RPMI8226 (cell line): ENCODE data around the gene IL27RA.
"Not testable (repeated sequence)": the region's sequence is repeated elsewhere in the genome, so short reads cannot be mapped to it uniquely, and the experiment has no call there.

Source experiments
- DNase-seq: peaks from one replicate; pipeline ENCODE4 v3.0.0-alpha.2; 2015

The IL27RA gene

DNA sequence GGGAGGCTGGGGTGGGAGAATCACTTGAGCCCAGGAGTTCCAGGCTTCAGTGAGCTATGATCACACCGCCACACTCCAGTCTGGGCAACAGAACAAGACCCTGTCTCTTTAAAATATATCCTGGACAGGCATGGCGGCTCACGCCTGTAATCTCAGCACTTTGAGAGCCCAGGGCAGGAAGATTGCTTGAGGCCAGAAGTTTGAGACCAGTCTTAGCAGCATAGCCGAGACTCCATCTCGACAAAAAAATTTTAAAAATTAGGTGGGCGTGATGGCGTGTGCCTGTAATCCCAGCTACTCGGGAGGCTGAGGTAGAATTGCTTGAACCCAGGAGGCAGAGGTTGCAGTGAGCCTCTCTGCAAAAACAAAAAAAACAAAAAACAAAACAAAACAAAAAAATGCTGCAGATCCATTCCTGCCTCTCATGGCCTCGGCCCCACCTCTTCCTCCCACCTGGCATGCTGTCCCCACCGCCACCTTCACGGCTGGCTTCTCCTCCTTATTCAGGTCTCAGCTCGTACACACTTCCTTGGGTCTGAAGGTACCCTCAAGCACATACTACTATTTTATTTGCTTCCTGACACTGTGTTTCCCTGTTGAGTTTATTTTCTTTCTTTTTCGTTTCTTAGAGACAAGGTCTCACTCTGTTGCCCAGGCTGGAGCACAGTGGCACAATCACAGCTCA is 30.7 kb upstream of the IL27RA start:
- no peak for DNase-seq

DNA sequence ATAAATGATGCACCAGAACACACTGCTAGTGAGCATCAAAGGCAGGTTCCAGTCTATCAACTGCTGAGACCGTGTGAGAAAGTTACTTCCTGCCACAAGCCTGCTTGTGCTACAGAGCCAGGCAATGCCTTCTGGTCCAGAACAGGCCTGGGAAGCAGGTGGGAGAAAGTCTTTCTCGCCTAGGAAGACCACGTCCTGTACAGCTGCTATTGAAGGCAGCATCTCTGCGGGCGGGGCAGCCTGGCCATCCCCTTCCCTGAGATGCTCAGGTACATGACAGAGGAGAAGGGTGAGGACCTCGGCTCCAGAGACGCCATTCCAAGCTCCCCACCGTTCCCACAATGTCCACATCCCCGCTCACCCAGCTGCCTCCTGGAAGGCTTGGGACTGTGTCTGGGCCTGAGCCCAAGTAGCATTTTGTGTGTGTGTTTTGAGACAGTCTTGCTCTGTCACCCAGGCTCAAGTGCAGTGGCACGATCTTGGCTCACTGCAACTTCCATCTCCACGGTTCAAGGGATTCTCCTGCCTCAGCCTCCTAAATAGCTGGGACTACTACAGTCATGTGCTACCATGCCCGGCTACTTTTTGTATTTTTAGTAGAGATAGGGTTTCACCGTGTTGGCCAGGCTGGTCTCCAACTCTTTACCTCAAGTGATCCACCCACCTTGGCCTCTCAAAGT is 28.9 kb upstream of the IL27RA start:
- no peak for DNase-seq

DNA sequence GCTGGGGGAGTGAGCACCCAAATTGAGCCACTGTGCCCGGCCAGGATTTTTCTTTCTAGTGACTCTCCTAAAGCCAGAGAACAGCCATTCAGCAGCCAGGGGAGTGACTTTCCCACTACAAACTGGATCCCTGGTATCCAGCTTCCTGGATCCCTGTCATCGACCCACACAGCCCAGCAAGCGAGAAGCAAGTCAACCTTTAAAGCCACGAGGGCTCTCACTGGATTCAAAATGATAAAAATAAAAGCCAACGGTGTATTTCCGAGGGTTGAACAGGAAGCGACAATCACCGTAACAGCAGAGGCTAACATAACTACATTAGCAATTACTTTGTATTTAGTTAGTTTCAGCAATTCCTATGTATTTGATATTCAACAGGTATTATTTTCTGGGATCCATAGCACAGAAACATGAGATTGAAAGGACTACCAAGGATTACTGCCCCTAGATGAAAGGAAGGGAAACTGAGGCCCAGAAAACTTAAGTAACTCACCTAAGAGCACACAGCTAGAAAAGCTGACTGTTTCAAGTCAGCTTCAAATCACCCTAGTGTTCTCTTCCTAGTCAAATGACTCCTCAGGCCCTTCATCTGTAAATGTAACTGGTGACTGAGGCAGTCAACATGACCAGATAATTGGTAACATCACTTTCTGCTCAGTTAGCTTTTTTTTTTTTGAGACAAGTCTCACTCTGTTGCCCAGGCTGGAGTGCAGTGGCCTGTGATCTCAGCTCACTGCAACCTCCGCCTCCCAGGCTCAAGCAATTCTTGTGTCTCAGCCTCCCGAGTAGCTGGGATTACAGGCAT is 28.1 kb upstream of the IL27RA start:
- DNase-seq, result no peak

DNA sequence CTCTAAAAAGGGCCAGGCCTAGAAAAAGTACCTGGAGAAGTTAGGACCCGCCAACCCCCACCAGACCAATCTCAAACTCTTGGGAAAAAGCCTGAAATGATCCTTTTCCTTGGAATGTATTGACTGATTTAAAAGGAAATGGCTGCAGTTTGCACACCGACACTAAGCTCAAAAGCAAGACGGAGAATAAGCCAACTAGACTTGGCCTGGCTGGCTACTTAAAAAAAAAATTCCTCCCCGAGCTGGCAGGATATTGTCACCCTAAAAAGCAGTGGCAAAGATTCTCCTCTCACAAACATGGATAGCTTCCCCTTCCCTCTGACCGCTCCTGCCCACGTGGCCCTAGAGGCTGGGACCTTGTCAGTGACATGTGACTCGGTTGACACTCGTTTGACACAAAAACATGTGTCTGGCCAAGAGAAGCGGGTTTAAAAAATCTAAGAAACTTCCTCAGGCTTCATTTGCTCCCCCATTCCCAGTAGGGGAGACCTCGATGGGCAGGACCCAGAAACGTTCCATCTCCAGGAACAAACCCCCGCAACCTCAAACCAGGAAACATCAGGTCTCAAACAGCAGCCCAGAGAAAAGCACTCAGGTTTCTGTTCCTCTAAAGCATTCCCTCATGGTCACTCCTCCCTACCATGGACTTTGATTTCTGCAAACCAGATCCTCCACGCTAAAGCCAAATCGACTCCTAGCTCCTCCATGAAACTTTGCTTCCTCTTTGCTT is 26.8 kb upstream of the IL27RA start:
- peak; percentile 28 for DNase-seq

DNA sequence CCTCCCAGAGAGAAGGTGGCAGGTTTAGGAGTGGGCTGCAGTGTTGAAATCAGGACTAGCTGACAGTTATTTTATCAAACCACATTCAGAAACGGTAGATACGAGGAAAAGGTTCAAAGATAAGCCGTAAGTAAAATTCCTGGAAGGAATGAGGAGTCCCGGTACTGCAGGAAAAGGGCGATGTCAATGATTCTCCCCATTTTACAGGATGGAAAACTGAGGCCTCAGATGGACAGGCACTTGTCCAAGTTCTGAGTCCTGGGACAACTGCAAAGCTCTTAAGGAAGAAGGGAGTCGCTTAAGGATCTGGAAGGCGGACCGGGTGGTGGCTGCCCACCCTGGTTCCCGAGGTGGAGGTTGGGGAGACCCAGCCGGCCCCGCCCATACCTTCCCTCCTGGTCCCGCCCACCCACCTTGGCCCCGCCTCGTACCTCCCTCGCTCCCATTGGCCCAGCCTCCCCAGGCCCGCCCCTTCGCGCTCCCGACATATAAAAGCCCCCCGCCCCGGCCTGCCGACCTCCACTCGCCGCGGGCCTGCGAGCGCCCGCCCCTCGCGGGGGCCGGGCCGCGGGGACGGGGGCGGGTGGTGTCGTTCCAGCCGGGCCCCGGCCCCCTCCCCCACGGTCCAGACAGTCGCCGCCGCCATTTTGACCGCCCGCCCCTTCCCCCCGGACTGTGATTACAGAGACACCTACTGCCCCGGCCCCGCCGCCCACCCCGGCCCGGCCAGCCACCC is 26.0 kb upstream of the IL27RA start:
- DNase-seq, result peak; percentile 90

DNA sequence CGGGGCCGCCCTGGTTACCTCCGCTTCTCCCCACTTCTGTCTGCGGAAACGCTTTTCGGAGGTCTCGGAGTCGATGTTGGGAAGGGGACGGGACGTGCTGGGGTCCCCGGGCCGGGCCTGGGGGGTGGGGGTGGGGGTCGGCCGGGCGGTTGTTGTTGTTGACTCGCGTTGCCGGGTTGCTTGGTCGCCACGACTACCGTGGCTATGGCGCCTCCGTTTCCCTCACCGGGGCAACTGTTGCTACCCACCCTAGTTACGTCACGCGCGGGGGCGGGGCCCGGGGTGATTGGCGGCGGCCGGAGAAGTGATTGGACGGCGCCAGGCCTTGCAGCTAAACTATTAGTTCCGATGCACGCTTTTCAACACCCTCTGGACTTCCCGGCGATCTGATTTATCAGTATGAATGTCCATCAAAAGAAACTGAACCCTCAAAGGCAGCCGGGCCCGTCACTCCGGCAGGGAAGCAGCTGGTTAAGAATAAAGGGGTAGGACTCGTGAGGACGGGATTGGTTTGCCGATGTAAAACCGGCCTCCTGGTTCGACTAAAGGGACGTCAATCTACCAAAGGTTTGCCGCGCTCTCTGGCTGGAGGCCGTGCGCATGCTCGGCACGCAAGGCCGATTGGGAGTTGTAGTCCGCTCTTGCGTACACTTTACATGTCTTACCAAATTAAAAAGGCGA is 25.3 kb upstream of the IL27RA start, which contains the start of gene RFX1:
Gene RFX1 (minus strand): TSS at position 236 of the 681 bp plus-strand sequence. CDS start 12,477 bp downstream, outside the sequence.
- peak; percentile 98 for DNase-seq

DNA sequence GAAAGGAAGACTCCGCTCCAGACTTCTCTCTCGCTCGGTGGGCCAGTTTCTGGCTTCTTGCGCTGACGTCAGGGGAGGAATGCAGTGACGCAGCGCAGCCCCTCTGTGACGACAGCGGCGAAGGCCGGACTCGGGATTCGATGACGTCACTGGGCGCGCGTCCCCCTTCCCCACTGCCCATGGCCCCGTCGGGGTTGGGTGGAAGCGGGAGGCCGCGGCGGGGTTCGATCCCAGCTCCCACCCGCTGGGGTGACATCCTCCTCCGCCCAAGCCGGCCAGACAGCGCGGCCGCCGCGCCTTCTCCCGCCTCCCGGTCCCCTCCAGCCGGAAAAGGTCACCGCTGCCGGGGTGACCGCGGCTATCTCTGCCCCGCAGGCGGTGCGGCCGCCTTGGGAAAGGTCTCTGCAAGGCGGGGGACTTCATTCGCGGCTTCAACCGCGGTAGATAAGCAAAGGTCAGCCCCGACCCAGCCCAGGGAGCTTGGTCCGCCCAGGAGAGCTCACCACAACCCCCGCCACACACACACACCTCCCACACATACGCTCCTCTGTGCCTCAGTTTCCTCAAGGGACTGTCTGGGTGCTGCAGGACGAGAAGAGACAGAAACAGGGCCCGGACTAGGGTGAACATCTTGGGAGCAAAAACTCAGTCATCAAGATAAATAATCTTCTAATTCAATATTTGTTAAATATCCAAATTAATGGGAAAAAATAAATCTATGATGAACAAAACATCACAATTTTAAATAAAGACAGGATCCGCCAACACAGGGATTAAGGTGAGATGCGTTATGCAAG is 24.6 kb upstream of the IL27RA start:
- no peak for DNase-seq

DNA sequence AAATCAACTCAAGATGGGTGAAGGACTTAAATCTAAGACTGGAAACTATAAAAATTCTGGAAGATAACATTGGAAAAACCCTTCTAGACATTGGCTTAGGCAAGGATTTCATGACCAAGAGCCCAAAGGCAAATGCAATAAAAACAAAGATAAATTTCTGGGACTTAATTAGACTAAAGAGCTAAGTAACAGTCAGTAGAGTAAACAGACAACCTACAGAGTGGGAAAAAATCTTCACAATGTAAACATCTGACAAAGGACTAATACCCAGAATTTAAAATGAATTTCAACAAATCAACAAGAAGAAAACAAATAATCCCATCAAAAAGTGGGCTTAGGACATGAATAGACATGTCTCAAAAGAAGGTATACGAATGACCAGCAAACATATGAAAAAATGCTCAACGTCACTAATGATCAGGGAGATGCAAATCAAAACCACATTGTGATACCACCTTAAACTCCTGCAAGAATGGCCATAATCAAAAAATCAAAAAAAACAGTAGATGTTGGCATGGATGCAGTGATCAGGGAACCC is 19.1 kb upstream of the IL27RA start:
- DNase-seq, result no peak

DNA sequence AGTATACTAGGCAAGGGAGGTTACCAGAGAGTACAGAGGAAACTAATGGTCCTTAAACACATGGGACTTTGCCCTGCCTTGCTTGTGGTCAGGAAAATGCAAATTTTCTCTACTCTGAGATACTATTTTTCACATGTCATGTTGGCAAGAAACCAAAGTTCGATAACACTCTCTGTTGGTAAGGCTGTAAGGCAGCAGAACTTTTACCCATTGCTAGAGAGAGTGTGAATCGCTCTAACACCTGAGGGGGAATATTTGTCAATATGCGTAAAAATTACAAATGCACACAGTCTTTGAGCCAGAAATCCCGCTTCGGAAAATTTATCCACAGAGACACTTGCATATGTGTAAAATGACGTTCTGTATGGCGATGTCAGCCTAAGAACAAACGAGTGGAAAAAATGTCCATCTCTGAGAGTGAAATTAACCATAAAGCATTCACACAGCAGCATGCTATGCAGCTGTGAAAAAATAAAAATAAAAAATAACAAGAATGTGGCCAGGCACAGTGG is 16.0 kb upstream of the IL27RA start:
- DNase-seq, result peak; percentile 91

DNA sequence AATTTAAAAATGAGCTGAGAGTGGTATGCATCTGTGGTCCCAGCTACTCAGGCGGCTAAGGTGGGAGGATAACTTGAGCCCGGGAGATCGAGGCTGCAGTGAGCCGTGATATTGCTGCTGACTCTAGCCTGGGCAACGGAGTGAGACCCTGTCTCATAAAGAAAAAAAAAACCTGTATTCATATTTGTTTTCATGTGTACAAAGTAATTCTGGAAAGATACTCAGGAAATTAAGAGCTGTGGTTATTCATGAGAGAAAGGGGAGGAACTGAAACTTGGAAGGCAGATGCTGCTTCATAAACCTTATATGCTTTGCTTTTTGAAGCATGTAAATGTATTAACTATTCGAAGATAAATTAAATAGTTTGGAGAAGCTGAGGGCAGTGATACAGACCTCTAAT is 12.5 kb upstream of the IL27RA start:
- peak; percentile 46 for DNase-seq

DNA sequence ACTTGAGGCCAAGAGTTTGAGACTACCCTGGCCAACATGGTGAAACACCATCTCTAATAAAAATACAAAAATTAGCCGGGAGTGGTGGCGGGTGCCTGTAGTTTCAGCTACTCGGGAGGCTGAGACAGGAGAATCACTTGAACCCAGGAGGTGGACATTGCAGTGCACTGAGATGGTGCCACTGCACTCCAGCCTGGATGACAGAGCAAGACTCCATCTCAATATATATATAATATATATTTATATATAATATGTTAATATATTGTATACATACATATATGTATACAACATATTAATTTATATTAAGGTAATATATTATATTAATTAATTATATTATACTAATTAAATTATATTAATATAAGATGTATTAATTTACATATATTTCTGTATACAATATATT is 11.8 kb upstream of the IL27RA start:
- not testable (repeated sequence) for DNase-seq

DNA sequence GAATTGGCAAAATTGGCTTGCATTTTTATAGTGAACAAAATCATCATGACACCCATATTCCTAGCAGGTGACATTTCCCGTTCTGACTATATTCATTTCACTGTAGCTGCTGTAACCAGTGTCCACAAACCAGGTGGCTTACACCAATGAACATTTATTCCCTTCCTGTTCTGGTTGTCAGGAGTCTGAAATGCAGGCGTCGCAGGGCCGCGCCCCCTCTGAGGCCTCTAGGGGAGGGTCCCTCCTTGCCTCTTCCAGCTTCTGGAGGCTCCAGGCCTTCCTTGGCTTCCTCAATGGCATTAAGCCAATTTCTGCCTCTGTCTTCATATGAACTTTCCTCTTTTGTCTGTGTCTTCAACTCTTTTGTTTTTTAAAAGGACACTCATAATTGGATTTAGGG is 10.1 kb upstream of the IL27RA start:
- no peak for DNase-seq

DNA sequence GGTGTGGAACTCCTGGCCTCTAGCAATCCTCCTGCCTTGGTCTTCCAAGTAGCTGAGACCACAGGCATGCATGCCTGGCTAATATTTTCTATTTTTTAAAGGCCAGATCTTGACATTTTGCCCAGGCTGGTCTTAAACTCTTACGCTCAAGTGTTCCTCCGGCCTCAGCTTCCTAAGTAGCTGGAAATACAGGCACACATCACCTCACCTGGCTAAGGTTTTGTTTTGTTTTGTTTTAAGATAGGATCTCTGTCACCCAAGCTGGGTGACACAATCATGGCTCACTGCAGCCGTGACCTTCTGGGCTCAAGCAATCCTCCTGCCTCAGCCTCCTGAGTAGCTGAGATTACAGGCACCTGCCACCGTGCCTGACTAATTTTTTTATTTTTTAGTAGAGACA is 9.1 kb upstream of the IL27RA start:
- DNase-seq, result no peak

DNA sequence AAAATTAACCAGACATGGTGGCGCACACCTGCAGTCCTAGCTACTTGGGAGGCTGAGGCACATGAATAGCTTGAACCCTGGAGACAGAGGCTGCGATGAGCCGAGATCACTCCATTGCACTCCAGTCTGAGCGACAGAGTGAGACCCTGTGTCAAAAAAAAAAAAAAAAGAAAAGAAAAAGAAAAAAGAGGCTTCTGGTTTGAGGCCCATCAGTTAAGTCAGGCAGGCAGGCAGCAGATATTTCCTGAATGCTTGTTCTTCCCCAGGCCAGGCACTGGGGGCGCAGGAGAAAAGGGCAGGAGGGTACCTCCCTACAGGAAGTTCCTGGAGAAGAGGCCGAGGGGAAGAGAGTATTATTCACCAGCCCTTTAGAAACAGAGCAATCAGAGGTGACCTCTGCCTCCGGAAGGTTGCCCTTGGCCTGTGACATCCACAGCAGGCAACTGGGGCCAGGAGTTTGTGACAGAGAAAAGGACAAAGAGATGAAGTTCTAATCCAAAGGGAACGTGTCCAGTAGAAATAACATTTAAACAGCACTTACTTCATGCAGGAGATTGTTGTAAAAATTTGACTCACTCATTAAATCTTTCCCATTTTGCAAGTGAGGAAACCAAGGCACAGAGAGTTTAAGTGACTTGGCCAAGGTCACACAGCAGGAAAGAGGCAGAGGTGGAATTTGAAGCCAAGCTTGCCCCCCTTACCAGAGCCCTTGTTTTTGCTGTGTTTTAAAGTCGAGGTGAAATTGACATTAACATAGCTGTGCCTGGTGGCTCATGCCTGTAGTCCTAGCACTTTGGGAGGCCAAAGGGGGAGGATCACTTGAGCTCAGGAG is 7.9 kb upstream of the IL27RA start:
- peak; percentile 75 for DNase-seq

DNA sequence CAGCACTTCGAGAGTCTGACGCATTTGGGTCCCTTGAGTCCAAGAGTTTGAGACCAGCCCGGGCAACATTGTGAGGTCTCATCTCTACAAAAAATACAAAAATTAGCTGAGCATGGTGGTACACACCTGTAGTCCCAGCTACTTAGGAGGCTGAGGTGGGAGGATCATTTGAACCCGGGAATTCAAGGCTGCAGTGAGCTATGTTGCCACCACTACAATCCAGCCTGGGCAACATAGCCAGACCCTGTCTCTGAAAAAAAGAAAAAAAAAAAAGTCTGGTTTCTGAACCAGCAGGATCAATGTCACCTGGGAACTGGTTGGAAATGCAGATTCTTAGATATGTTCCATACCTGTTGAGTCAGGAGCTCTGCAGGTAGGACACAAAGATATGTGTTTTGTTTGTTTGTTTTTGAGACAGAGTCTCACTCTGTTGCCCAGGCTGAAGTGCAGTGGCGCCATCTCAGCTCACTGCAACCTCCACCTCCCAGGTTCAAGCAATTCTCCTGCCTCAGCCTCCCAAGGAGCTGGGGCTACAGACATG is 4.8 kb upstream of the IL27RA start:
- DNase-seq, result not testable (repeated sequence)

DNA sequence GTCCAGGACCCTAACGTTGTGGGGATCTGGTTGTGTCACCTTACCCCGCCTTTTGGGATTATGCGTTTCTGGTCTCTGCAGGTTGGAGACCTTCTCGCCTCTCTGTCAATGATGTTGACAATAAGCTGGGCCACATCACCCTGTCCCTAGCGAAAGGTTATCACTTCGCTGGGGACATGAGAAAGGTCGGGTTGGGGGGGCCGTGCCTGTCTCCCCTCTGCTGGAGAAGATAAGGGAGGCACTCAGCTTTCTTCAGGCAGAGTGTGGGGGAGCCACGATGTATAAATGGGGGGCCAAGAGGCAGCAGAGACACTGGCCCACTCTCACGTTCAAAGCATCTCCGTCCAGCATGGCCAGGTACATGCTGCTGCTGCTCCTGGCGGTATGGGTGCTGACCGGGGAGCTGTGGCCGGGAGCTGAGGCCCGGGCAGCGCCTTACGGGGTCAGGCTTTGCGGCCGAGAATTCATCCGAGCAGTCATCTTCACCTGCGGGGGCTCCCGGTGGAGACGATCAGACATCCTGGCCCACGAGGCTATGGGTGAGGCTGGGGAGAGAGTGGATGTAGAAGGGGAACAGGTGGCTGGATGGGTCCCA is 3.6 kb upstream of the IL27RA start, which contains the start of gene RLN3:
Gene RLN3 (plus strand): TSS at position 293 of the 595 bp plus-strand sequence. CDS start 57 bp downstream, at position 350.
- no peak for DNase-seq

DNA sequence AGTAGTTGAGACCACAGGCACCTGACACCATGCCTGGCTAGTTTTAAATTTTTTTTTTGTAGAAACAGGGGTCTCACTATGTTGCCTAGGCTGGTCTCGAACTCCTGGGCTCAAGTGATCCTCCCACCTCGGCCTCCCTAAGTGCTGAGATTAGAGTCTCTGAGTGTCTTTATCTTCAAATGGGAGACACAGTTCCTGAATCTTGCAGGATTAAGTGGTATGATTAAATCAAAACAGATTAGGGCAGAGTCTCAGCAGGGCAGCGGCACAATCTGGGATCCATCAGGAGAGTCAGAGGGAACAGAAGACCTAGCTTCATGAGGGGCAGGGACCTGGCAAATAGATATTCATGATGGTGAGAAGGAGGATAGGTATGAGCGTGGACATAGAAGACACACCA is 2.7 kb upstream of the IL27RA start:
- DNase-seq, result no peak

DNA sequence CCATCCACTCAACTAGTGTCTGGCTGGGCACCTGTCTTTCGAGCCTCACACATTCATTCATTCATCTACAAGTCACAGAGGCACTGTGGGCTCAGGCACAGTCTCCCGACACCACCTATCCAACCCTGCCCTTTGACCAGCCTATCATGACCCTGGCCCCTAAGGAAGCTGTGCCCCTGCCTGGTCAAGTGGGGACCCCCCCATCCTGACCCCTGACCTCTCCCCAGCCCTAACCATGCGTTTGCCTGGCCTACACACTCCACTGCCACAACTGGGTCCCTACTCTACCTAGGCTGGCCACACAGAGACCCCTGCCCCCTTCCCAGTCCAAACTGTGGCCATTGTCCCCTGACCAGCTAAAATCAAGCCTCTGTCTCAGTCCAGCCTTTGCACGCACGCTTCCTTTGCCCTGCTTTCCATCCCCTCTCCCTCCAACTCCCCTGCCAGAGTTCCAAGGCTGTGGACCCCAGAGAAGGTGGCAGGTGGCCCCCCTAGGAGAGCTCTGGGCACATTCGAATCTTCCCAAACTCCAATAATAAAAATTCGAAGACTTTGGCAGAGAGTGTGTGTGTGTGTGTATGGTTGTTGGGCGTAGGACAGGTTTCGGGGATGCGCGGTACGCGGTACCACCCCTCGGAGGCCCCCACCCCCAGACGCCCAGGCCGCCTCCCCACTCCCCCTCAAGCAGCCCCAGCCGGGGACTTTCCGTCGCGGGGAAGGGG is 404 bp upstream of the IL27RA start:
- no peak for DNase-seq
